Mucosa of rectum (tissue), 2 donors: Measurements from ENCODE around the gene MILR1.

Source experiments
- H3K27ac ChIP-seq, 2 donors: one replicate each; pipeline ENCODE4 v1.7.0; 2013; ENCODE audit warnings: inconsistent platforms in 2 of 2, low read depth in 2 of 2, low read length in 2 of 2
- H3K27me3 ChIP-seq, 2 donors: one replicate each; pipeline ENCODE4 v1.7.0; 2013; ENCODE audit warnings: low read length in 2 of 2; ENCODE audit not compliant: control insufficient read depth in 2 of 2, insufficient read depth in 2 of 2
- H3K36me3 ChIP-seq, 2 donors: one replicate each; pipeline ENCODE4 v1.7.0; 2013; ENCODE audit warnings: low read length in 2 of 2; ENCODE audit not compliant: control insufficient read depth in 2 of 2, insufficient read depth in 2 of 2
- H3K4me1 ChIP-seq, 2 donors: one replicate each; pipeline ENCODE4 v1.7.0; 2013; ENCODE audit warnings: low read length in 2 of 2, mild to moderate bottlenecking in 1 of 2; ENCODE audit not compliant: control insufficient read depth in 2 of 2, insufficient read depth in 2 of 2
- H3K4me3 ChIP-seq, 2 donors: one replicate each; pipeline ENCODE4 v1.7.0; 2013; ENCODE audit warnings: low read length in 2 of 2
- H3K9ac ChIP-seq, 2 donors: one replicate each; pipeline ENCODE4 v1.7.0; 2013; ENCODE audit warnings: low read length in 2 of 2, low read depth in 1 of 2, mild to moderate bottlenecking in 1 of 2
- H3K9me3 ChIP-seq, 2 donors: one replicate each; pipeline ENCODE4 v1.7.0; 2013; ENCODE audit warnings: low read length in 2 of 2; ENCODE audit not compliant: control insufficient read depth in 2 of 2
- donor health status: healthy.
- donor health status: Normal muscosa, but diverticular disease.

Gene MILR1

GRCh38 chr17:64448665-64449512 is at the start of gene MILR1:
MILR1 (plus strand) TSS chr17:64449115; CDS start chr17:64449169, 54 bp downstream.
- no peak within 1 kb of the TSS for H3K9ac ChIP-seq
- no peaks in the 10 kb centered on the region for H3K27me3 ChIP-seq
- peaks cover 0 to 9% of the 10 kb centered on the region in 2 donors for H3K4me1 ChIP-seq
- H3K9me3 ChIP-seq: no peaks in the 10 kb centered on the region
- no peaks in the 10 kb centered on the region for H3K36me3 ChIP-seq
- H3K27ac ChIP-seq: peak within 1 kb of the TSS; percentile 61
- peak within 1 kb of the TSS in 1 of 2 donors; percentile 59 for H3K4me3 ChIP-seq

GRCh38 chr17:64399767-64400156 is 49.2 kb upstream of the MILR1 start:
- Histone ChIP-seq H3K27me3 (no peaks in the 10 kb centered on the region), H3K27ac (no peak overlapping the region), H3K4me1 (peaks cover 0 to 3% of the 10 kb centered on the region in 2 donors), H3K9ac (no peak overlapping the region), H3K36me3 (no peaks in the 10 kb centered on the region), H3K4me3 (no peak overlapping the region), H3K9me3 (no peaks in the 10 kb centered on the region)

GRCh38 chr17:64400642-64401041 is 48.3 kb upstream of the MILR1 start:
- no peaks in the 10 kb centered on the region for H3K36me3 ChIP-seq
- no peak overlapping the region for H3K27ac ChIP-seq
- no peaks in the 10 kb centered on the region for H3K27me3 ChIP-seq
- peaks cover 0 to 3% of the 10 kb centered on the region in 2 donors for H3K4me1 ChIP-seq
- no peak overlapping the region for H3K9ac ChIP-seq
- no peaks in the 10 kb centered on the region for H3K9me3 ChIP-seq
- no peak overlapping the region for H3K4me3 ChIP-seq

GRCh38 chr17:64401244-64401860 is 47.6 kb upstream of the MILR1 start:
- no peak overlapping the region for H3K4me3 ChIP-seq
- no peaks in the 10 kb centered on the region for H3K9me3 ChIP-seq
- no peak overlapping the region for H3K9ac ChIP-seq
- H3K27me3 ChIP-seq: no peaks in the 10 kb centered on the region
- no peaks in the 10 kb centered on the region for H3K4me1 ChIP-seq
- no peaks in the 10 kb centered on the region for H3K36me3 ChIP-seq
- no peak overlapping the region for H3K27ac ChIP-seq

- Histone ChIP-seq H3K4me1 (no peaks in the 10 kb centered on the region), H3K4me3 (no peak overlapping the region)
Measured at GRCh38 chr17:64401941-64402340, 47.0 kb upstream of the MILR1 start.

GRCh38 chr17:64402469-64402868 is 46.4 kb upstream of the MILR1 start:
- Histone ChIP-seq H3K9me3 (no peaks in the 10 kb centered on the region), H3K9ac (no peak overlapping the region), H3K4me1 (no peaks in the 10 kb centered on the region), H3K27me3 (no peaks in the 10 kb centered on the region), H3K36me3 (no peaks in the 10 kb centered on the region), H3K27ac (no peak overlapping the region), H3K4me3 (no peak overlapping the region)

More at GRCh38 chr17:64401941-64402340, 47.0 kb upstream of the MILR1 start:
- H3K27me3 ChIP-seq: no peaks in the 10 kb centered on the region
- no peak overlapping the region for H3K27ac ChIP-seq
- H3K9ac ChIP-seq: no peak overlapping the region
- H3K9me3 ChIP-seq: no peaks in the 10 kb centered on the region
- no peaks in the 10 kb centered on the region for H3K36me3 ChIP-seq

- Histone ChIP-seq H3K9me3 (no peaks in the 10 kb centered on the region), H3K4me1 (no peaks in the 10 kb centered on the region), H3K36me3 (no peaks in the 10 kb centered on the region), H3K27me3 (no peaks in the 10 kb centered on the region), H3K27ac (no peak overlapping the region), H3K9ac (no peak overlapping the region), H3K4me3 (no peak overlapping the region)
Measured at GRCh38 chr17:64403881-64404460, 44.9 kb upstream of the MILR1 start.

- Histone ChIP-seq H3K9me3 (no peaks in the 10 kb centered on the region), H3K4me3 (no peak overlapping the region), H3K27me3 (no peaks in the 10 kb centered on the region), H3K9ac (no peak overlapping the region), H3K27ac (no peak overlapping the region), H3K36me3 (no peaks in the 10 kb centered on the region), H3K4me1 (no peaks in the 10 kb centered on the region)
Measured at GRCh38 chr17:64406321-64407200, 42.4 kb upstream of the MILR1 start.

- H3K9me3 ChIP-seq: no peaks in the 10 kb centered on the region
- no peak overlapping the region for H3K27ac ChIP-seq
- H3K36me3 ChIP-seq: no peaks in the 10 kb centered on the region
- no peaks in the 10 kb centered on the region for H3K4me1 ChIP-seq
- H3K27me3 ChIP-seq: no peaks in the 10 kb centered on the region
- no peak overlapping the region for H3K4me3 ChIP-seq
- H3K9ac ChIP-seq: no peak overlapping the region
Measured at GRCh38 chr17:64410750-64411490, 38.0 kb upstream of the MILR1 start.
